Activated T-helper 2 cell treated with anti-CD3 and anti-CD28 coated beads, Interferon-gamma antibody, Interleukin-2, Interleukin-4, amounts not matched to agents 10 μg/mL and 5 μg/mL and 100 μg/mL, durations not matched to agents 14 hours and 24 hours and 36 hours (primary cell): ENCODE data around the gene VEPH1. TPM values are rescaled to one million over a fixed set of nuclear protein-coding genes. Genes with fewer than 3 reads are reported as not detected.

Experiments used
- DNase-seq: peaks from one replicate; pipeline ENCODE4 v3.0.0; 2021; ENCODE audit warnings: low spot score
- H3K27ac Mint-ChIP-seq: one replicate; pipeline ENCODE4 v1.8.0; 2021; ENCODE audit warnings: mixed read lengths
- H3K27me3 Mint-ChIP-seq: one replicate; pipeline ENCODE4 v1.8.0; 2021; ENCODE audit warnings: low read depth, mixed read lengths
- H3K36me3 Mint-ChIP-seq: one replicate; pipeline ENCODE4 v1.8.0; 2021; ENCODE audit warnings: low read depth, mixed read lengths
- H3K4me1 Mint-ChIP-seq: one replicate; pipeline ENCODE4 v1.8.0; 2021; ENCODE audit warnings: low read depth, mixed read lengths
- H3K4me3 Mint-ChIP-seq: one replicate; pipeline ENCODE4 v1.8.0; 2021; ENCODE audit warnings: low read depth, mild to moderate bottlenecking, moderate library complexity, mixed read lengths
- H3K9me3 Mint-ChIP-seq: one replicate; pipeline ENCODE4 v1.8.0; 2021; ENCODE audit warnings: mixed read lengths
- intact Hi-C: fragments of 100-400 bp; cut with micrococcal nuclease; formaldehyde crosslinking; loops from one replicate; pipeline ENCODE4 v1.15.1; 2023
- total RNA-seq: library from RNA; stranded (reverse); gene quantifications from 2 replicates; pipeline ENCODE4 v1.2.3, GENCODE V29; 2022

Gene VEPH1
- total RNA-seq, 1 donor from 2014 or later: not detected

DNA sequence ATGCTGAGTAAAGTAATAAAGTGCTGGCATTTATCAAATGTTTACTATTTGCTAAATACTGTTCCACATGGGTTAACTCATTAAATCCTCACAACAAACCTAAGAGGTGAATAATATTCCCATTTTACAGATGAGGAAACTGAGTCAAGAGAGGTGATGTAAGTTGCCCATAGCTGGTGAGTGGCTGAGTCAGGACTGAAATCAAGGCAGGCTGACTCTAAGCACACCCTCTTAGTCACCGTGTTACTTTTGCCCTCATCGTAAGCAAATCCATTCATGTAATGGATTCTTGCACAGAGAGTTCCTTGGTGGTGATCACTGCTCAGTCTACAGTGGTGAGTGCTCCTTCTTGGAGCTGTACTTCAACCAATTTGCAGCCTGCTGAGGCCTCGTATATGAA, 95.4 kb downstream of the VEPH1 start:
- intact Hi-C loops: no loop called here

DNA sequence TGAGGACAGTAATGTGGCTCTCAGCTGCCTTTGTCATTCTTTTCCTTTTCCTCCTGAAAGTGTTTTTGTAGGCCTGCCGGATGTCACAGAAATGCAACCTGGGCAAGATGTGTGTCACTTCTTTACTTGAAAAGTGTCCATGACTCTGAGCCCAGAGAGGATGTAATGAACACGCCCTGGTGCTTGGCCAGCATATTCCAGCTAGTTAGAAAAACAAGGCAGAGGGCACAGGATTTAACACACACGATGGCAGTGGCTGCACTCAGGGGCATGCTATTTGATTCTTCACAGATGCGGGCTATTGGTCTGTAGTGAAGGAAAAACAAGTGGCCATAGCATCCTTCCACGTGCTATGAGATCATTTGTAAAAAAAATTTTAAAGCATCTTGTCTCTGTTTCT, 96.8 kb downstream of the VEPH1 start:
- H3K4me3 Mint-ChIP-seq: no peak overlapping the region
- no peaks in the 10 kb centered on the region for H3K9me3 Mint-ChIP-seq
- H3K4me1 Mint-ChIP-seq: no peaks in the 10 kb centered on the region
- DNase-seq: no peak
- H3K36me3 Mint-ChIP-seq: no peaks in the 10 kb centered on the region
- no peak overlapping the region for H3K27ac Mint-ChIP-seq
- intact Hi-C loops: no loop called here
- peaks cover 3% of the 10 kb centered on the region for H3K27me3 Mint-ChIP-seq

More for the DNA sequence above, 95.4 kb downstream of the VEPH1 start:
- H3K36me3 Mint-ChIP-seq: no peaks in the 10 kb centered on the region
- H3K27ac Mint-ChIP-seq: no peak overlapping the region
- peaks cover 2% of the 10 kb centered on the region for H3K27me3 Mint-ChIP-seq
- no peak for DNase-seq
- H3K4me3 Mint-ChIP-seq: no peak overlapping the region
- no peaks in the 10 kb centered on the region for H3K9me3 Mint-ChIP-seq
- no peaks in the 10 kb centered on the region for H3K4me1 Mint-ChIP-seq

DNA sequence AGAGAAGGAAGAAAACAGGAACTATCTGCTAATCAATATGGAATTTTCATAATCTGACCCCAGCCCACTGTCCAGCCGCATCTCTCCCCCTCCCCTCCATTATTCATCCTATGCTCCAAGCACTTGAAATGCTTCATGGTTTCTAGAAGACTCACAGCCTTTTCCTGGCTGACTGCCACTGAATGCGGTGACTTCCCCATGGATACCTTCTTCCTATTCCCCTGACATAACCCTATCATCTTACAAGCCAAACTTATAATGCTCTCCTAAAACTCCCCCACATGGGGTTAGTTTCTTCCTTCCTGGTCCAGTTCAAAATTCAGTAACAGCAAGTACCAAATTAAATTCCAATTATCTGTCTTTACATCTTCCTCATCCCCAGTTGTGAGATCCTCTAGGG, 97.8 kb downstream of the VEPH1 start:
- intact Hi-C loops: no loop called here
- no peak overlapping the region for H3K4me3 Mint-ChIP-seq
- H3K9me3 Mint-ChIP-seq: no peaks in the 10 kb centered on the region
- H3K27me3 Mint-ChIP-seq: peaks cover 5% of the 10 kb centered on the region
- H3K27ac Mint-ChIP-seq: no peak overlapping the region
- no peaks in the 10 kb centered on the region for H3K36me3 Mint-ChIP-seq
- DNase-seq: no peak
- no peaks in the 10 kb centered on the region for H3K4me1 Mint-ChIP-seq

DNA sequence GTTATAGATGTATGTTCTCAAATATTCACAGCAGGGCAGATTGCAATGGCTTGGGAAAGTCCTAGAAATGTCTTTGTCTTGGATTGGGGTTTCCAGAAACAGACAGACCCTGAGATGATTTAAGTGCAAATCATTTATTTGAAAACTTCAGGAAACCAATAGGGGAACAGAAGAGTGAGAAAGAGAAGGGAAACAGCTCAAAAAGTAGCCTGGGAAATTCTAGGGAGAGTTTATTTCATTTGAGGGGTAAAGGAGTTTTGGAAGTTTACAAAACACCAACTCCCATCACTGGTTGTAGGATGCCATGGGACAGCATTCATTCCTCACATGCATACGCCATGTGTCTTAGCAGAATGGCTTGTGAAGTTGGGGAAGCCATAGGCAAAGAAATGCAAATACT, 98.8 kb downstream of the VEPH1 start:
- H3K36me3 Mint-ChIP-seq: no peaks in the 10 kb centered on the region
- H3K4me3 Mint-ChIP-seq: no peak overlapping the region
- H3K4me1 Mint-ChIP-seq: no peaks in the 10 kb centered on the region
- H3K27me3 Mint-ChIP-seq: peaks cover 5% of the 10 kb centered on the region
- intact Hi-C loops: no loop called here
- H3K9me3 Mint-ChIP-seq: no peaks in the 10 kb centered on the region
- H3K27ac Mint-ChIP-seq: no peak overlapping the region
- DNase-seq: no peak

DNA sequence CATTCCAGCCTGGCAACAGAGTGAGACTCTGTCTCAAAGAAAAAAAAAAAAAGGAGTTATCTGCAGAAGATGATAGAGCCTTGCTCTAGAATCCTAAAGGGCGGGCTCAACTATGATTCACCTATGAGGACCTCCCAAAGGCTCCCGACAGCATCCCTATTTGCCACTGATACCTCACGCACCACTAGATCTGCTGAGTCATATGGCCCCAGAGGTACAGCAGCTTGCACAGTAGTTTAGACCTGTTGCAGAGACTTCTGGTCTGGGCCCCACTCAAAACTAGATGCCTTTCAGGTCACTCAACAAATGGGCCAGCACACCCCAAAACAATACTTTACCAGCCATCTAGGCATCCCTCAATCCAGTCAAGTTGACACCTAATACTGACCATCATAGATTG, 104.6 kb downstream of the VEPH1 start:
- H3K27me3 Mint-ChIP-seq: peaks cover 3% of the 10 kb centered on the region
- H3K4me1 Mint-ChIP-seq: no peaks in the 10 kb centered on the region
- H3K27ac Mint-ChIP-seq: no peak overlapping the region
- H3K36me3 Mint-ChIP-seq: no peaks in the 10 kb centered on the region
- no peaks in the 10 kb centered on the region for H3K9me3 Mint-ChIP-seq
- DNase-seq: no peak
- H3K4me3 Mint-ChIP-seq: no peak overlapping the region
- intact Hi-C loops: no loop called here

DNA sequence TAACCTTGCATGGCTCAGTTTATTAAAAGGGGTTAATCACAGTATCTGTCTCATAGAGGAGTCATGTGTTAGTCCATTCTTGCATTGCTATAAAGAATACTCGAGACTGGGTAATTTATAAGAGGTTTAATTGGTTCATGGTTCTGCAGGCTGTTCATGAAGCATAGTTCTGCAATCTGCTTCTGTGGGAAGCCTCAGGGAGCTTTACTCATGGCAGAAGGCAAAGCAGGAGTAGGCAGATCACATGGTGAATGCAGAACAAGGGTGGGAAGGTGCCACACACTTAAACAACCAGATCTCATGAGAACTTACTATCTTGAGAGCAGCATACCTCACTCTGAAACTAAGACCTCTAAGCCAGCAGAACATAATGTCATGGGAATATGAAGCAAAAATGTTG, 108.8 kb downstream of the VEPH1 start:
- no peaks in the 10 kb centered on the region for H3K4me1 Mint-ChIP-seq
- H3K27me3 Mint-ChIP-seq: no peaks in the 10 kb centered on the region
- H3K36me3 Mint-ChIP-seq: no peaks in the 10 kb centered on the region

DNA sequence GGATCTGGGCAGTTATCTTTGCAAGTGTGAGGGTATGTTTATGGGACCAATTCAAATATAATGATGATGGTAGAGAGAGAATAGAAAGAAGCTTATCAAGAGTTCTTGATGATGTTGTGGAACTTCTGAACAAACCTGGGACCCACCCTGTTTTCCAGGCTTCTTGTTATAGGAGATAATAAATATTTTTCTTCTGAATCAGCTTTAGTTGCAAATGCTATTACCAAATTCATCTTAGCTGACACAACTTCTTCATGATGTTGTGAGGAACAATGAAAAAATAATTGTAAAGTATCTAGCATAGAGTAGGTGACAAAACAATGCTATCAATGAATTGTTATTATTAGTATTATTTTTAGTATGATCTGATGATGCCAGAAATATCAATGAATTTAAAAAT, 110.1 kb downstream of the VEPH1 start:
- Mint-ChIP-seq H3K9me3 (no peaks in the 10 kb centered on the region), H3K27me3 (no peaks in the 10 kb centered on the region), H3K4me3 (no peak overlapping the region), H3K4me1 (no peaks in the 10 kb centered on the region), H3K36me3 (no peaks in the 10 kb centered on the region), H3K27ac (no peak overlapping the region)
- no peak for DNase-seq
- intact Hi-C loops: no loop called here

More for the DNA sequence above, 108.8 kb downstream of the VEPH1 start:
- no peak for DNase-seq
- H3K9me3 Mint-ChIP-seq: no peaks in the 10 kb centered on the region
- H3K4me3 Mint-ChIP-seq: no peak overlapping the region
- no peak overlapping the region for H3K27ac Mint-ChIP-seq
- intact Hi-C loops: no loop called here

DNA sequence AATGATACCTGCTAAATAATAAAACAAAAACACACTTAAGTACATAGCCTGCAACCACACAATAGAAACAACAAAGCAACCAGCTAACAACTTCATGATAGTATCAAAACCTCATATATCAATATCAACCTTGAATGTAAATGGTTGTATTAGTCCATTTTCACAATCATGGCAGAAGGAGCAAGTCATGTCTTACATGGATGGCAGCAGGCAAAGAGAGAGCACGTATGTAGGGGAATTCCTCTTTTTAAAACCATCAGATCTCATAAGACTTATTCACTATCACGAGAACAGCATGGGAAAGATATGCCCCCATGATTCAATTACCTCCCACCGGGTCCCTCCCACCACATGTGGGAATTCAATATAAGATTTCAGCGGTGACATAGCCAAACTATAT, 111.1 kb downstream of the VEPH1 start:
- intact Hi-C loops: no loop called here
- H3K4me1 Mint-ChIP-seq: no peaks in the 10 kb centered on the region
- H3K9me3 Mint-ChIP-seq: no peaks in the 10 kb centered on the region
- H3K36me3 Mint-ChIP-seq: no peaks in the 10 kb centered on the region
- H3K27me3 Mint-ChIP-seq: no peaks in the 10 kb centered on the region
- no peak for DNase-seq
- no peak overlapping the region for H3K27ac Mint-ChIP-seq
- no peak overlapping the region for H3K4me3 Mint-ChIP-seq

DNA sequence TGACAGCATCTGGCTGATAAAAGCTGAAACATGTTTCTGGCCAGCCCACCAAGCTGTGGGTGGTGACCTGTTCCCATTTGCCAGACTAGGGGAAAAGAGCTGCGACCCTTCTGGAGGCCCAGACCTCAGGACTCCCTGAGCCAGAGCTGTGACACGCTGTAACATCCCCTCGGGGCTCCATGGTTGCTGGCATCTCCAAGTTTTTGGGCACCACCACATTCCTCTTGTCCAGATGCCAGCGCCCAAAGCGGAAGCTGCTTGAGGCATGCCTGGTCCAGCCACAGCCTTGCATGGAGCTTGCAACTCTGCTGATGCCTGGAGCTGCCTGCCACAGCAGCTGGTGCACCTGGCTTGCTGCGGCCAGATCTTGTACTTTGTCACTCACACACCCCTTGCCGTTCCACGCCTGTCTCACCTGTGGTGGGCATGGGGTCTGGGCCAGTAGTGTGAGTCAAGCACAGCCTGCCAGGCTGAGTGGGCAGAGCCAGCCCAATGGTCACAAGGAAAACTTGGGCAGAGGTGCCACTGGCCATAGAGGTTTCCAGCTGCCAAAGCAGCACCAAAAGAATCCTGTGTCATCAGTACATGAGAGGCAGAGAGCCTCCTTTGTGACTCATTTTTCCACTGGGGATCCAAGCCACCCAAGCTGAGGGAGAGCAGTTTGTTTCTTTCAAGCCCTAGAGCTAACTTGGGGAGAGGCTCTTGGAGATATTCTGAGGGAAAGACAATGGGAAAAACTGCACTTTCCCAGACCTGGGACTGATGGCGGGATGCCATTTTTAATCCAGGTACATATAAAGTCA, 112.3 kb downstream of the VEPH1 start:
- no peaks in the 10 kb centered on the region for H3K4me1 Mint-ChIP-seq
- no peak overlapping the region for H3K4me3 Mint-ChIP-seq
- intact Hi-C loops: no loop called here
- no peak overlapping the region for H3K27ac Mint-ChIP-seq
- H3K9me3 Mint-ChIP-seq: no peaks in the 10 kb centered on the region
- no peak for DNase-seq
- no peaks in the 10 kb centered on the region for H3K36me3 Mint-ChIP-seq
- no peaks in the 10 kb centered on the region for H3K27me3 Mint-ChIP-seq

DNA sequence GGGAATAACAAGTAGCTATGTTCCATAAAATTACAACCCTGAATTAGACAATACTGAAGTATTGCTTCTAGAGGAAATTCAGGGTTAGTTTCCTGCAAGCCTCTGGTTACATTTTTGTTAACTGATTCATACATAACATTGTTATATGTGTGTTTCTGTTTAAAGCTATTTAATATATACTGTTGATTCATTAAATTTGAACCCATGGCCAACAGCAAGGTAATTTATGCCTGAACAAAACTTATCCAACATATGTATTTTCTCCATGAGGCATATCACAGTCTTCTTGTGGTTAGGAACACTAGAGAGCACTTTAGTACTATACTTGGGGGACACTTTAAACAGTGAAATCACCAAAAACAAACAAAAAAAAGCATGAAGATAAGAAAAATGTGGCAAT, 114.2 kb downstream of the VEPH1 start:
- intact Hi-C loops: no loop called here
- no peak overlapping the region for H3K4me3 Mint-ChIP-seq
- no peaks in the 10 kb centered on the region for H3K4me1 Mint-ChIP-seq
- no peaks in the 10 kb centered on the region for H3K27me3 Mint-ChIP-seq
- H3K36me3 Mint-ChIP-seq: no peaks in the 10 kb centered on the region
- H3K27ac Mint-ChIP-seq: no peak overlapping the region
- no peaks in the 10 kb centered on the region for H3K9me3 Mint-ChIP-seq
- no peak for DNase-seq

DNA sequence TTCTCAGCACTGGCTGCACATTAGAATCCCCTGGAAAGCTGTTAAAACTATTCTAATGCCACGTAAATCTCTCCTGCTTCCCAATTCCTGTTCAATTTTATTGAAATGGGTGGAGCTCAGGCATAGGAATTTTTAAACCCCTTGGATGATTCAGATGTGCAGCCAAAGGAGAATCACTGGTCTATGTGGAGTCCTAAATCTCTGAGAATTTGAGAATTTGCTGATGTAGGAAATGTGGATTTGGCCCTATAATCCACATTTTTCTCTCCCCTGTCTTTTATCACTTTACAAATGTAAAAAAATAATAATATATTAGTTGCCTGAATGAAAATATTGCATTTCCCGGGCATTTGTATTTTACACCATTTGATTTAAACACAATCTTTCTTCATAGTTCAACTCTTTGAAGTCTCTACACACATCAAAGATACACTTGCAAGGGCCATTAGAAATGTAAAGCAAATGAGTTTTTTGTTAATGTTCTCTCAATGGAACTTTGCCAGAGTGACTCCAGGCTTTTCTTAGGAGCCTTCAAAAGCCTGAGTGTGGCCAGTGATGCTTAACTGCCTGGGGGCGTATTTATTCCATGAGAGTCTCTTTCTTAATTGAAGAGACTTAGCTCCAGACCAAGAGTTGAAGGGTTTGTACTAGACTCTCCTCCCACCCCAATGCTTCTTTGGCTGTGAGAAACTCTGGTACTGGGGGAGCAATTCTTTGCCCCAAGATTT, 115.3 kb downstream of the VEPH1 start:
- H3K4me3 Mint-ChIP-seq: no peak overlapping the region
- H3K9me3 Mint-ChIP-seq: no peaks in the 10 kb centered on the region
- no peak for DNase-seq
- no peaks in the 10 kb centered on the region for H3K27me3 Mint-ChIP-seq
- no peaks in the 10 kb centered on the region for H3K36me3 Mint-ChIP-seq
- no peak overlapping the region for H3K27ac Mint-ChIP-seq
- intact Hi-C loops: no loop called here
- no peaks in the 10 kb centered on the region for H3K4me1 Mint-ChIP-seq

DNA sequence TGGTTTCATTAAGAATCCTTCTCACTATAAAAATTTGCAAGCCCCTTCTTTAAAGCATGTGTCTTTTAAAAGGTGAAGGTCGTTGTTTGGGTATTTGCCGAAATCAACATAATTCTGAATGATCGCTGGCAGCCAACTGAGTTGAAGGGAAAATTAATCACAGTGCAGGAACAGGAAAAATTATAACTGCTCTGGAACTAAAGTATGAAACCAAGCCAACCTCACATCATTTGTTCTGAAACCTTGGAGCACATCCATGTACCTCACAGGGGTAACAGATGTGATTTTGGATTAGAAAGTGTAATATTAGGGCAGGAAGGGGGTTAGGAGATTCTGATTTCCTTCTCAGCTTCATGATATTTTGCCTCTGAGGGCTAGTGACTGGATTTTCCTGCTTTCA, 118.7 kb downstream of the VEPH1 start:
- no peak overlapping the region for H3K27ac Mint-ChIP-seq
- H3K27me3 Mint-ChIP-seq: no peaks in the 10 kb centered on the region
- no peaks in the 10 kb centered on the region for H3K36me3 Mint-ChIP-seq
- no peak overlapping the region for H3K4me3 Mint-ChIP-seq
- DNase-seq: no peak
- no peaks in the 10 kb centered on the region for H3K4me1 Mint-ChIP-seq
- intact Hi-C loops: no loop called here
- no peaks in the 10 kb centered on the region for H3K9me3 Mint-ChIP-seq

DNA sequence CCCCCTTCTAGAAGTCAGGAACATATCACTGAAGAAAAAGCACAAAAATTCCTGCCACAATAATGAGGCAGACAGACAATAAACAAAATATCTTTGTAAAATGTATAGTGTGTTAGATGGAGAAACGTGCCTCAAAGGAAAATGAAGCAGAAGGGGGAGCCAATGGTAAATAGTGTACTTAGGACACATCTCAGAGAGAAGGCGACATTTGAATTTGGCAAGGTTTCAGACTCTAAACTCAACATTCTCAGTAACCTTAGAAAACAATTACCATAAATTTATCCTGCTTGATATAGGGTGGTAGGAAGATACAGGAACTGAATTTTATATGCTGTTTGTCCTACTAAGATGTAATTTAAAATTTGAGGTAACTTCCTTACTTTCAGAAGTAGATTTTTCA, 119.2 kb downstream of the VEPH1 start:
- no peak overlapping the region for H3K4me3 Mint-ChIP-seq
- H3K4me1 Mint-ChIP-seq: no peaks in the 10 kb centered on the region
- intact Hi-C loops: no loop called here
- no peaks in the 10 kb centered on the region for H3K27me3 Mint-ChIP-seq
- H3K36me3 Mint-ChIP-seq: no peaks in the 10 kb centered on the region
- H3K27ac Mint-ChIP-seq: no peak overlapping the region
- no peak for DNase-seq
- H3K9me3 Mint-ChIP-seq: no peaks in the 10 kb centered on the region
